Muscle of back (tissue), 11 donors: Measurements from ENCODE around the gene SH2D2A. TPM values are rescaled to one million over a fixed set of nuclear protein-coding genes. Genes with fewer than 3 reads are reported as not detected.
A peak's percentile ranks its signal among the peaks of the same experiment; 100 is the strongest.

Source experiments
- DNase-seq, 3 donors: peaks; one replicate each; pipeline versions ENCODE4 v3.0.0 to v3.0.0-alpha.2; 2013
- polyA plus RNA-seq, 10 donors: library from polyadenylated mRNA; unstranded; fragments of 120-200 nt; gene quantifications; one replicate each; pipeline ENCODE4 v1.2.1, GENCODE V29; 2013; ENCODE audit not compliant: insufficient read length in 10 of 10

Gene SH2D2A
- polyA plus RNA-seq, 10 donors: 0.24 to 1.8 (median 0.67) TPM

DNA sequence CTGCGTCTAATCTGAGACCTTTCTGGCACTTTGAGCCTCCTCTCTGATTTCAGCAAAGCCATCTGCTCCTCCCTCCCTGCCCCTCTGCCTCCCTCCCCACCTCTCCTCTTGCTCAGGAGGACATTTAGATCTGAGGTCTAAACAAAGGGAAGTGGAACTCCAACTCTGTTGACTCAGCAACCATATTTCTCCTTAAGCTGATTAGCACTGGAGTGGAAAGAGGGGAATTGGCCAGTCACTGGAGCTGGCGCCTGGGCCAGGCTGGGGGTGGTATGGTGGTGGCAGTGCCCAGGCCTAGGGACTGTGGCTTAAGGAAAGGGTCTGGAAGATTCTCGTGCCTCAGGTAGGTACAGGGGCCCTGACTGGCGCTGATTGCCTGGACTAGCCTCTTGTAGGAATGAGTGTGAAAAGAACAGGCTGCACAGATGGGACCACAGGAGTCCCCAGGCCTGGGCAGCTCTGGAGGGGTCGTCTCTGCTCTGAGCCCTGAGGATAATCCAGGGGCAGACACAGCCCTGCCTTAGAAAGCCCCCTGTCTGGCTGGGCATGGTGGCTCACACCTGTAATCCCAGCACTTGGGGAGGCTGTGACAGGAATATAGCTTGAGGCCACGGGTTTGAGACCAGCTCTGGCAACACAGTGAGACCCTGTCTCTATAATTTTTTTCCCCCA lies 11.9 kb downstream of the SH2D2A start:
- no peak for DNase-seq

DNA sequence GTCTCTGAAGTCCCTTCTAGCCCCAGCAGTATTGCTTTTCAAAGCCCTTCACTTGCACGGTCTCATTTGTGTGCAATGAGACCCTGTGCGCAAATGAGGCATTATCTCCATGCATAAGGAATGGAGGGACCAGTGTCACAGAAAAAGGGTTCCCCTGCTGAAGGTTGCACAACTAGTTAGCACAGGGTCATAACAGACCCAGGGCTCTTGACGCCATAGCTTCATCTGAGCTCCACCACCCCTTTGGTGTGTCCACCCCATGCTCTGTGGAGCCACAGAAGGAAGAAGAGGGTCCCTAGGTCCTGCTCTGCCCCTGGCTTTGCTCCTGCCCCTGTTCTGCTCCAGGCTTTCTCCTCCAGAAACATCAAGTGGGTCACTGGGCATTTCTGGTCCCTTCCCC lies 12.6 kb downstream of the SH2D2A start:
- DNase-seq: no peak

DNA sequence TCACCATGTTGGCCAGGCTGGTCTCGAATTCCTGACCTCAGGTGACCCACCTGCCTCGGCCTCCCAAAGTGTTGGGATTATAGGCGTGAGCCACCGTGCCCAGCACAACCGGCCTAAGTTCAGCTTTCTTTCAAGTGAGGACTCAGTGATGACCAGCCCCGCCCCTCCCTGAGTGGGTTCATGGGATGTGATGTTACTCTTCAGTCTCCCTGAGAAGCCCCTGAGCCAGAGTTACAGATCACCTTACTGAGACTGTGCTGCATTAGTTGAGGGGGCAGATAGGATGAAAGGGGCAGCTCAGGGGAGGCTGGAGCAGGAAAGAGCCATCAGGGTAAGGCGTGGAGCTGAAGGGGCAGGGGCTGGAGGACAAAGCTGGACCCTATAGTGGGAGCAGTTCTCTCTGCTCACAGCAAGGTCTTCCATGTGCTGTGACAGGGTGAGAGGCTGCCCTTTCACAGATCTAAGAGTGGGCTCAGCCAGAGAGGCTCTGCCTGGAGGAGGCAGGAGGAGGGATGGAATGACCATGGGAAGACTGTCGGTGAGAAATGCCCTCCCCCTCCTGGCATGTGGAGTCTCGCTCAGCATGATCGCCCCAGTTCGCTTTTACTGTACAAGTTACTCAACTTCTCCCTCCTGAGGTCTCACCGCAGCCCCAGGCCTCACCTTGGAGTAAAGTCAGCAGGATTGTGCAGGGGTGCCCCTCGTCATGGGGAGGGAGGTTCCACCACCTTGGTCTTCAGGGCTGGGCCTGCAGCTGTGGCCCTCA lies 13.4 kb downstream of the SH2D2A start:
- DNase-seq: no peak

GRCh38 chr1:156802421-156802935 lies 14.2 kb downstream of the SH2D2A start:
- DNase-seq: no peak

- DNase-seq: peak; percentile 54 to 88 (median 77)
Observed at GRCh38 chr1:156801409-156802121, 15.1 kb downstream of the SH2D2A start.

DNA sequence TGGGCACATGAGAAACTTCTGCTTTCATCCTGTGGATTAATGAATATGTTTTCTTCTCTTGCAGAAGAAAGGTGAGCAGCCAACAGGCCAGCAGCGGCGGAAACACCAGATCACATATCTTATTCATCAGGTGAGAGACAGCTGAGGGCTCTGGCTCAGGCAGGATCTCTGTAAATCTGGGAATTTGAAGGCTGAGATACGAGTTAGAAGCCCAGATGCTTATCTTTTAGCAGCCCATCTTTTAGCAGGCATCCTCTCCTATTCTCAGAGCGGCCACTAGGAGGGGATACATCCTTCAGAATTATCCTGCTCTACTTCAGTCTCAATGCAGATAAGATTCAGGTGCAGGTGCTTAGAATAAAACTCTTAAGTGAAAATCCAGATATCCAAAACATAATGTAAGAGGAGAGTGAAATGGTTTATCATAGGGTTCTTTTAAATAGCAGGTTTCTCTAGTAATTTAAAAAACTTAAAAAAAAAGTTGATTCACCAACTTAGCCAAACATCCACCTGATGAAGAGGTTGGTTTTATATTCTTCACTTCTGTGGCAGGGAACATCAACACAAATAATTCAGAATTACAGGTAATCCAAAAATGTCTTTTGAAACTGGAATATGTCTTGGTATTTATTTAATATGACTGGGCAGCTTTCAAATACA lies 19.3 kb downstream of the SH2D2A start:
- peak in 1 of 3 donors; percentile 70 for DNase-seq

- no peak for DNase-seq
Observed at GRCh38 chr1:156796340-156797097, 20.1 kb downstream of the SH2D2A start.

GRCh38 chr1:156795787-156796186 lies 20.9 kb downstream of the SH2D2A start:
- DNase-seq: no peak

- DNase-seq: no peak
Observed at GRCh38 chr1:156795374-156795733, 21.3 kb downstream of the SH2D2A start.

- no peak for DNase-seq
Observed at GRCh38 chr1:156794506-156795373, 21.9 kb downstream of the SH2D2A start.

DNA sequence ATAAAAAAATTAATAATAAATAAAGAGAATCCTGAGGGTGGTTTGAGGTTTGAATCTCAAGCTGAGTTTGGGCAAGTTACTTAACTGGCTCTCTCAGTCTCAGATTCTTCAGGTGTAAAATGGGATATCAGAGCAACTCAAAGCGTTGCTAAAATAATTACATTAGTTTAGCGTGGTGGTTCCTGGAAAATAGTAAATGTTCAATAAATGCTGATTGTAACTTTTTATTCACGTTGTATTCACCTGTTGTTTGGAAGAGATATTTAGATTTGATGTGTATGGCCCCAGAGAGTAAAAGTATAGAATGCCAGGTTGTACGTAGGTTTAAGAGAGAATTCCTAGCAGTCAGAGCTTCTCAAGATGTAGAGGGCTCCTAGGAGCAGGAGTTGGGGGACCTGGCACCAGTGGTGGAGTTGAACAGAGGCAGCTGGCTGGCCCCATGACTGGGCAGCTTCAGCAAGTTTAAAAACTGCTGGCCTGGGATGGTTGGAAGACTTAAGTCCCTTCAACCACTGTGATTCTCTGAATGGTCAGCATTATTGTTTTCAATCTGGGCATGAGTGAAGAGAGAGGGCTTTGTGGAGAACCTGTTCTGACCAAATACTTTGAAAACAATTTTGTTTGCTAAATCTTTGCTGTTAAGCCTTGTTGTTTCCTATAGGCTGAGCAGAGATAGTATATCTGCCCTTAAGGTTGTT lies 26.9 kb downstream of the SH2D2A start:
- no peak for DNase-seq

DNA sequence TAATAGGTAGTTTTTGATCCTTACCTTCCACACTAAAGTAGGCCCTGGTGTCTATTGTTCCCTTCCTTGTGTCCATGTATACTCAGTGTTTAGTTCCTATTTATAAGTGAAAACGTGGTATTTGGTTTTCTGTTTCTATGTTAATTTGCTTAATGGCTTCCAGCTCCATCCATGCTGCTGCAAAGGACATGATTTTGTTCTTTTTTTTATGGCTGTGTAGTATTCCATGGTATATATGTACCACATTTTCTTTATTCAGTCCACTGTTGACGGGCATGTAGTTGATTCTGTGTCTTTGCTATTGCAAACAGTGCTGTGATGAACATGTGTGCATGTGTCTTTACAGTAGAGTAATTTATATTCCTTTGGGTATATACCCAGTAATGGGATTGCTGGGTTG lies 28.5 kb downstream of the SH2D2A start:
- no peak for DNase-seq

DNA sequence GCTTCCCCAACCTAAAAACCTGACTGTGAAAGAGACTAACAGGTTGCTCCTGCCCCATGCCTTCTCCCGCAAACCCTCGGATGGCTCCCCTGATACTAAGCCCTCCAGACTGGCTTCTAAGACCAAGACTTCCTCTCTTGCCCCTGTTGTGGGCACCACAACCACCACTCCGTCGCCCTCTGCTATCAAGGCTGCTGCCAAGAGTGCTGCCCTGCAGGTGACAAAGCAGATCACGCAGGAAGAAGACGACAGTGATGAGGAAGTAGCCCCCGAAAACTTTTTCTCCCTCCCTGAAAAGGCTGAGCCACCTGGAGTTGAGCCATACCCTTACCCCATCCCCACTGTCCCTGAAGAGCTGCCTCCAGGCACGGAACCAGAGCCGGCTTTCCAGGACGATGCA lies 30.0 kb downstream of the SH2D2A start:
- DNase-seq: no peak

DNA sequence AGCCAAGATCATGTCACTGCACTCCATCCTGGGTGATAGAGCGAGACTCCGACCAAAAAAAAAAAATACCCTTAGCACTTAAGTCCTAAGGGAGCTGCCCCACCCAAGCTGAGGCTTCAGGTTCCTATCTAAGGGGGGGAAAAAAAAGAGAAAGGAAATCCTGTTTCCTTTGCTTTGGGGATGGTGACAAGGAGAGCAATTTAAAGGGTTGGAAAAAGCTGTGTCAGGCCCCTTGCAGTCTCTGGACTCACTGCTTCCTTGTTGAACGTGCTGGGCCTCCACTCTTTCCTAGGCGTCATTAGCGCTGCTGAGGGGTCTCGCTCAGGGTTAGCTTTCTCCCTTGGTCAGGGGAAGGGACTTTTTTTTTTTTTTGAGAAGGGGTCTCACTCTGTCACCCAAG lies 31.2 kb downstream of the SH2D2A start:
- DNase-seq: no peak

DNA sequence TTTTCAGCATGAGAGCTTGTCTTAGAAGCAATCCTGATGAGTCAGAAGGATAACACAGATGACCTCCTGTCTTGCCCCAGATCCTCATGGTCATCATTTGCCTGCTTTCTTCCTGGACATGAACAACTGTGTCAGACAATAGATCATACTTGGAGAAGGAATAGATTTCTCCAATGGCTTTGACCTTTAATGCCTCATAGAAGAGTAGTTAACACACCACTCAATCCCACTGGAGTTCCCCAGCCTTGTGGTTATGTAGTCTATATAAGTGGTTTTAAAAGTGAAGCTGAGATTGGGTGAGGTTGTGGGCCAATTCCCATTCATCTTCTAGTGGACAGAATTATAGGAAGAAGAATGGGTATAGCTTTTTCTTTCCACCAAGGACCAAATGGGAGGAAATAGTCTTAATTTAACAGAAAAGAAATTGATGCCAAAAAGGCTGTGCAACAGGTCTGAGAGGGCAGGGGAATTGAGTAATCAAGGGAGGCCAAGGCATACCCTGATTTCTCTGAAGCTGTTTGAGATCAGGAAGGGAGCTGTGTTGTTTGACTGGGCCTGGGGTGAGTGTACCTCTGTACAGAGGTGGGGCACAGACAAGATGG lies 35.0 kb downstream of the SH2D2A start:
- DNase-seq: no peak

- no peak for DNase-seq
Observed at GRCh38 chr1:156777573-156777972, 39.1 kb downstream of the SH2D2A start.

- DNase-seq: no peak
Observed at GRCh38 chr1:156776942-156777341, 39.7 kb downstream of the SH2D2A start.

GRCh38 chr1:156775799-156776198 lies 40.8 kb downstream of the SH2D2A start:
- DNase-seq: no peak

- no peak for DNase-seq
Observed at GRCh38 chr1:156773607-156774006, 43.0 kb downstream of the SH2D2A start.
